ENCODE results near the gene C12orf76. TPM values are rescaled to one million over a fixed set of nuclear protein-coding genes. Genes with fewer than 3 reads are reported as not detected.

Gene C12orf76
- total and polyA plus RNA-seq, 2 of the 13 experiments (the other 11 are each of a cell fraction or from before 2014, with no cell fraction given), result 15.8 to 38.4 TPM

- Histone ChIP-seq H4K20me1 (ENCODE audit: insufficient read depth, low read length) (no peaks in the 10 kb centered on the region), H3K79me2 (ENCODE audit: insufficient read depth, low read length) (peaks cover 28% of the 10 kb centered on the region), H3K4me3 (replicated peaks in 1 of 3; ENCODE audit: insufficient read depth in 1 of 3, low read depth in 2 of 3, low read length in 3 of 3) (no peak overlapping the region), H3K9me3 (ENCODE audit: low read length) (no peaks in the 10 kb centered on the region), H3K4me1 (ENCODE audit: insufficient read depth, low read length) (peaks cover 36% of the 10 kb centered on the region), H3K27ac (ENCODE audit: extremely low read length, insufficient read depth, low read length) (no peak overlapping the region), H3K4me2 (ENCODE audit: low read depth, low read length) (no peak overlapping the region), H3K36me3 (replicated peaks in 1 of 2; ENCODE audit: control insufficient read depth in 1 of 2, insufficient read depth in 2 of 2, low read length in 2 of 2) (no peaks in the 10 kb centered on the region; a peak in 1 of 5 replicates), H3K9ac (ENCODE audit: insufficient read depth, low read depth, low read length) (no peak overlapping the region), H3K27me3 (ENCODE audit: control insufficient read depth in 1 of 2, insufficient read depth in 2 of 2, low read length in 2 of 2) (no peaks in the 10 kb centered on the region), H2AFZ (ENCODE audit: low read length) (no peak overlapping the region)
- TF ChIP-seq DRAP1 (CRISPR knock-in tag; IDR thresholded peaks at IDR 0.05), result no peak
- TF ChIP-seq NFE2L2 (IDR thresholded peaks at IDR 0.05; ENCODE audit: low read length), result no peak
- TF ChIP-seq JUN (CRISPR knock-in tag; IDR thresholded peaks at IDR 0.05), result no peak
- no TSS peak for BruUV-seq (replicated peaks)
- intact Hi-C loops (cut with micrococcal nuclease; ENCODE audit: unreplicated experiment), result no loop called here
- in situ Hi-C loops (cut with HindIII; ENCODE audit: extremely low pct_ligation_motif_present, low pct_unique_long_range_greater_than_20kb), result no loop called here
- FAIRE-seq (no peak), ATAC-seq (no peak), DNase-seq (ENCODE audit: low spot score) (no peak)
- WGBS (ENCODE audit: low lambda C conversion rate), result 86% methylated on average over 7 of the region's 8 CpGs
- ChIA-PET CTCF (ENCODE audit: low intra/inter-chr PET ratio, low total read pairs) (no interaction called here), POLR2A (no interaction called here)
Observed at GRCh38 chr12:110002676-110003515, 45.4 kb downstream of the C12orf76 start.

GRCh38 chr12:110001596-110001995, 46.7 kb downstream of the C12orf76 start:
- no peaks in the 10 kb centered on the region for H3K27me3 ChIP-seq (ENCODE audit: control insufficient read depth in 1 of 2, insufficient read depth in 2 of 2, low read length in 2 of 2)
- H3K79me2 ChIP-seq (ENCODE audit: insufficient read depth, low read length), result peaks cover 16% of the 10 kb centered on the region
- in situ Hi-C loops (cut with HindIII; ENCODE audit: extremely low pct_ligation_motif_present, low pct_unique_long_range_greater_than_20kb), result no loop called here
- no peak for ATAC-seq
- H3K27ac ChIP-seq (ENCODE audit: extremely low read length, insufficient read depth, low read length), result no peak overlapping the region
- no peak for FAIRE-seq
- ChIA-PET CTCF (ENCODE audit: low intra/inter-chr PET ratio, low total read pairs) (no interaction called here), POLR2A (no interaction called here)
- no peak overlapping the region for H3K9ac ChIP-seq (ENCODE audit: insufficient read depth, low read depth, low read length)
- 0 out of 2 replicates have a peak overlapping the region, but pooled peaks have one; percentile 9 for H3K4me2 ChIP-seq (ENCODE audit: low read depth, low read length)
- H4K20me1 ChIP-seq (ENCODE audit: insufficient read depth, low read length), result no peaks in the 10 kb centered on the region
- 96% methylated on average over 4 of the region's 4 CpGs for WGBS (ENCODE audit: low lambda C conversion rate)
- peaks cover 42% of the 10 kb centered on the region for H3K4me1 ChIP-seq (ENCODE audit: insufficient read depth, low read length)
- DNase-seq (ENCODE audit: low spot score), result no peak
- H3K9me3 ChIP-seq (ENCODE audit: low read length), result no peaks in the 10 kb centered on the region
- H3K4me3 ChIP-seq (replicated peaks in 1 of 3; ENCODE audit: insufficient read depth in 1 of 3, low read depth in 2 of 3, low read length in 3 of 3), result no peak overlapping the region
- BruUV-seq (replicated peaks), result no TSS peak
- no peaks in the 10 kb centered on the region; a peak in 1 of 5 replicates for H3K36me3 ChIP-seq (replicated peaks in 1 of 2; ENCODE audit: control insufficient read depth in 1 of 2, insufficient read depth in 2 of 2, low read length in 2 of 2)
- H2AFZ ChIP-seq (ENCODE audit: low read length), result no peak overlapping the region
- intact Hi-C loops (cut with micrococcal nuclease; ENCODE audit: unreplicated experiment), result no loop called here
- TF ChIP-seq MTA1 (CRISPR knock-in tag; IDR thresholded peaks at IDR 0.05; ENCODE audit: borderline replicate concordance), result no peak
- TF ChIP-seq REXO4 (CRISPR knock-in tag; IDR thresholded peaks at IDR 0.05; ENCODE audit: borderline replicate concordance), result no peak
- no peak for TF ChIP-seq TOE1 (CRISPR knock-in tag; IDR thresholded peaks at IDR 0.05)
- TF ChIP-seq PAF1 (CRISPR knock-in tag; IDR thresholded peaks at IDR 0.05), result no peak
- TF ChIP-seq MED13 (CRISPR knock-in tag; IDR thresholded peaks at IDR 0.05), result no peak
- TF ChIP-seq ZNF432 (CRISPR knock-in tag; IDR thresholded peaks at IDR 0.05; ENCODE audit: borderline replicate concordance), result no peak
- TF ChIP-seq ZNF782 (CRISPR knock-in tag; IDR thresholded peaks at IDR 0.05; ENCODE audit: borderline replicate concordance), result no peak
- TF ChIP-seq TIGD3 (CRISPR knock-in tag; IDR thresholded peaks at IDR 0.05; ENCODE audit: borderline replicate concordance), result no peak
- TF ChIP-seq ZNF616 (CRISPR knock-in tag; IDR thresholded peaks at IDR 0.05; ENCODE audit: low read depth), result no peak
- TF ChIP-seq ZBED4 (CRISPR knock-in tag; IDR thresholded peaks at IDR 0.05; ENCODE audit: borderline replicate concordance), result no peak

Measured in HepG2 (cell line).